Prostate gland (tissue), 2 donors: Measurements from ENCODE around the gene SEC14L3. TPM values are rescaled to one million over a fixed set of nuclear protein-coding genes. Genes with fewer than 3 reads are reported as not detected.

Experiments
- DNase-seq: peaks from one replicate; pipeline ENCODE4 v3.0.0-alpha.2; 2019; ENCODE audit warnings: low spot score
- H3K27ac ChIP-seq, 2 donors: fragments of 200-600 bp; sonication (generic); 2 replicates each; pipeline ENCODE4 v1.5.1; 2017 to 2019
- H3K27me3 ChIP-seq: fragments of 200-600 bp; sonication (generic); replicated peaks from 2 replicates; pipeline ENCODE4 v1.5.1; 2019; ENCODE audit not compliant: insufficient read depth
- H3K36me3 ChIP-seq, 2 donors: fragments of 200-600 bp; sonication (generic); 1 replicate in 1 of 2; 2 replicates in 1 of 2; pipeline versions ENCODE4 v1.5.1 to v1.8.1; 2017 to 2019
- H3K4me1 ChIP-seq: fragments of 200-600 bp; sonication (generic); replicated peaks from 2 replicates; pipeline ENCODE4 v1.5.1; 2019
- H3K4me3 ChIP-seq, 2 donors: fragments of 200-600 bp; sonication (generic); 2 replicates each; pipeline ENCODE4 v1.5.1; 2017 to 2019
- H3K9me3 ChIP-seq: fragments of 200-600 bp; sonication (generic); 2 replicates; pipeline ENCODE4 v1.5.1; 2017
- POLR2A ChIP-seq: fragments of 450-650 bp; IDR thresholded peaks from one replicate; pipeline ENCODE4 v1.6.1; 2016; ENCODE audit warnings: antibody characterized with exemption, mild to moderate bottlenecking
- POLR2AphosphoS5 ChIP-seq: sonication (generic); formaldehyde crosslinking; IDR thresholded peaks from one replicate; pipeline ENCODE4 v1.6.1; 2017; ENCODE audit warnings: antibody characterized with exemption
- WGBS: methylation state at CpG from one replicate; pipeline ENCODE4 v1.1.5; 2018; 5-methylcytosine and 5-hydroxymethylcytosine counted together
- intact Hi-C: fragments of 100-400 bp; cut with DNase I; formaldehyde crosslinking; loops from one replicate; pipeline ENCODE4 v1.14.2; 2022
- total RNA-seq, 2 donors: library from RNA; depleted of rRNA; stranded (reverse); fragments of >200 nt; gene quantifications; one replicate each; pipeline ENCODE4 v1.1.0, GENCODE V29; 2016
- TF ChIP-seq, protein P1 (sequence below), 4 experiments: fragments of 200-600 bp in 2 of 4; fragments of 450-650 bp in 2 of 4; sonication (generic) in 2 of 4; IDR thresholded peaks; 1 replicate in 3 of 4; 2 replicates in 1 of 4; pipeline ENCODE4 v1.5.1; 2016 to 2019; ENCODE audit warnings: antibody characterized with exemption in 4 of 4, mild to moderate bottlenecking in 2 of 4, moderate library complexity in 2 of 4

Gene SEC14L3
- not detected for total RNA-seq

DNA sequence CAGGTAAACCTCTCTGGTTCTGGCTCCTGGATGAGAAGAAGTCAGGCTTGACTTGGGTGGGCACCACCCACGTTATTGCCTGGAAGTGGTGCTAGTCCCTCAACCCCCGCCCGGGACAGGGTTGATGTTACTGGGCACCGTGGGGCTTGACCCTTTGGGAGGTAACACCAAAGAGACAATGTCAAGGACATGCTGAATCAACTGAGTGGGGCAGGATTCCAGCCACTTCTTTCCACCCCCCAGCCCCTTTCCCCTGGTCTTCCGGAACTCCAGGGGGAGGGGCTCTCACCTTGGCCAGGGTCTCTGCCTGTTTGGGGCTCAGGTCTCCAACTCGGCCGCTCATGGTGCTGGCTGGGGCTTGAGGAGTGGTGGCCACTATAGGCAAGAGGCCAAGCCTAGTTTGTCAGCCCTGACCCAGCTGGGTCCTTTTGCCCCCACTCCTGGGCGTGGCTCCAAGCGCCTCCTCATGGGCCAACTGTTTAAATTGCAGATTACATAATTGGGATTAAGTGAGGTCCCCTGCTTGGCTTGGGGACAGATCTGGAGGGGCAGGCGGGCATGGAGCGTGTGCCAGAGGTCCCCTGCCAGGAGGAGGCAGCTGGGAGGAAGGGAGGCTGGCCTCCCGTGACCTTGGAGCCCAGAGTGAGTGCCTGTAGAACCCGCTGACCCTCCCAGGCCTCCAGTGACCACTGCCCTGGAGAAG is at the start of gene SEC14L3:
TSS of gene SEC14L3 (minus strand) at position 402 of the 703 bp plus-strand sequence. CDS start at position 343, 59 bp downstream.
- Histone ChIP-seq H3K27me3 (no peaks in the 10 kb centered on the region), H3K4me3 (no peak within 1 kb of the TSS), H3K9me3 (no peaks in the 10 kb centered on the region), H3K4me1 (no peaks in the 10 kb centered on the region), H3K36me3 (no peaks in the 10 kb centered on the region), H3K27ac (no peak within 1 kb of the TSS)
- intact Hi-C loops = no loop called here
- no peak for DNase-seq
- 63% methylated on average over 13 of the region's 13 CpGs for WGBS
- TF ChIP-seq POLR2A = no peak
- TF ChIP-seq, protein P1, sequence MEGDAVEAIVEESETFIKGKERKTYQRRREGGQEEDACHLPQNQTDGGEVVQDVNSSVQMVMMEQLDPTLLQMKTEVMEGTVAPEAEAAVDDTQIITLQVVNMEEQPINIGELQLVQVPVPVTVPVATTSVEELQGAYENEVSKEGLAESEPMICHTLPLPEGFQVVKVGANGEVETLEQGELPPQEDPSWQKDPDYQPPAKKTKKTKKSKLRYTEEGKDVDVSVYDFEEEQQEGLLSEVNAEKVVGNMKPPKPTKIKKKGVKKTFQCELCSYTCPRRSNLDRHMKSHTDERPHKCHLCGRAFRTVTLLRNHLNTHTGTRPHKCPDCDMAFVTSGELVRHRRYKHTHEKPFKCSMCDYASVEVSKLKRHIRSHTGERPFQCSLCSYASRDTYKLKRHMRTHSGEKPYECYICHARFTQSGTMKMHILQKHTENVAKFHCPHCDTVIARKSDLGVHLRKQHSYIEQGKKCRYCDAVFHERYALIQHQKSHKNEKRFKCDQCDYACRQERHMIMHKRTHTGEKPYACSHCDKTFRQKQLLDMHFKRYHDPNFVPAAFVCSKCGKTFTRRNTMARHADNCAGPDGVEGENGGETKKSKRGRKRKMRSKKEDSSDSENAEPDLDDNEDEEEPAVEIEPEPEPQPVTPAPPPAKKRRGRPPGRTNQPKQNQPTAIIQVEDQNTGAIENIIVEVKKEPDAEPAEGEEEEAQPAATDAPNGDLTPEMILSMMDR (IDR thresholded peaks at IDR 0.05) = no peak
- TF ChIP-seq POLR2AphosphoS5 = no peak

DNA sequence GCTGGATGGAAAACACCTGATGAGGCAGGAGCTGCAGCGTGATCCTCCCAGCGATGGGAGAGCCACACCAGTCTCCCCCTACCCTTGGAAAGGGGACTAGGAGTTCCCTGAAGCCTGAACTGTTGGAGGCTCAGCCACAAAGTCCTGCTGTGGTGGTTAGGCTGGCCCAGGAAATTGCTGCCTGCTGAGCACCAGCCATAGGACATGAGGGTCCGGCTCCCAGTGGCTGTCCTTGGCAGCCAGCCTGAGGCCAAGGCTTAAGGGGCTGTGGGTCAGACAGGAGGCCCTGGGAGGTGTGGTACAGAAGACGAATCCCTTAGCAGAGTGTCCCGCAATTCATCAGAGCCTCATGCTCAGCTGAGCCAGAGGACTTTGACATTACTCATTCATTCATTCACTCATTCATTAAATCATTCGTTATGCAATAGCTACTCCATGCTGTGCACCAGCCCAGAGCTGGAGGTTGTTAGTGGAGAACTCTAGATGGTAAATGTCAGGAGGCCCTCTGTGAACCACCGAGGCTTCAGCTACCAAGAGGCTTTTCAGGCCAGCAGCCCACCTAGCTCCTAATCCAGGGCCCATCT is 48.1 kb upstream of the SEC14L3 start:
- 88% methylated on average over 6 of the region's 7 CpGs for WGBS
- intact Hi-C loops = no loop called here

DNA sequence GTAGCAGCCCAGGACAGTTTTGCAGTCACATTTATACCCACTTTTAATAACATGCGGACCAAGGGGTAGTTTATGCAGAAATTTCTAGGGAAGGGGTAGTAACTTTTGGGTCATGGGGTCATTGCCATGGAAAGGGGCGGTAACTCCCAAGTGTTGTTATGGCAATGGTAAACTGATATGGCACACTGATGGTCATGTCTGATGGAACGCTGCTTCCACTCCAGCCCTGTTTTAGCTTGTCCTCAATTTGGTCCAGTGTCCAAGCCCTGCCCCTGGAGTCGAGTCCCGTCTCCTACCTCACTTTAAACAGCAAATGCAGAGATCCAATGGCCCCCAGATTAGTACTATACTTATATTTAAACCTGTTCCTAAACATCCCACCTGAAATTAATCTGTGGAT is 44.9 kb upstream of the SEC14L3 start:
- no peak overlapping the region for H3K27ac ChIP-seq
- H3K4me3 ChIP-seq = no peak overlapping the region
- H3K4me1 ChIP-seq = no peaks in the 10 kb centered on the region
- TF ChIP-seq, protein P1 (IDR thresholded peaks at IDR 0.05) = no peak
- TF ChIP-seq POLR2AphosphoS5 = no peak
- no peak for TF ChIP-seq POLR2A
- no peaks in the 10 kb centered on the region for H3K36me3 ChIP-seq
- intact Hi-C loops = no loop called here
- DNase-seq = no peak
- WGBS = 68% methylated on average over 5 of the region's 5 CpGs
- no peaks in the 10 kb centered on the region for H3K27me3 ChIP-seq
- no peaks in the 10 kb centered on the region for H3K9me3 ChIP-seq

More for the DNA sequence above, 48.1 kb upstream of the SEC14L3 start:
- H3K27ac ChIP-seq = no peak overlapping the region
- TF ChIP-seq, protein P1 (IDR thresholded peaks at IDR 0.05) = no peak
- no peak for TF ChIP-seq POLR2AphosphoS5
- TF ChIP-seq POLR2A = no peak
- H3K36me3 ChIP-seq = no peaks in the 10 kb centered on the region
- no peaks in the 10 kb centered on the region for H3K9me3 ChIP-seq
- no peak overlapping the region for H3K4me3 ChIP-seq
- no peak for DNase-seq
- no peaks in the 10 kb centered on the region for H3K27me3 ChIP-seq
- no peaks in the 10 kb centered on the region for H3K4me1 ChIP-seq

DNA sequence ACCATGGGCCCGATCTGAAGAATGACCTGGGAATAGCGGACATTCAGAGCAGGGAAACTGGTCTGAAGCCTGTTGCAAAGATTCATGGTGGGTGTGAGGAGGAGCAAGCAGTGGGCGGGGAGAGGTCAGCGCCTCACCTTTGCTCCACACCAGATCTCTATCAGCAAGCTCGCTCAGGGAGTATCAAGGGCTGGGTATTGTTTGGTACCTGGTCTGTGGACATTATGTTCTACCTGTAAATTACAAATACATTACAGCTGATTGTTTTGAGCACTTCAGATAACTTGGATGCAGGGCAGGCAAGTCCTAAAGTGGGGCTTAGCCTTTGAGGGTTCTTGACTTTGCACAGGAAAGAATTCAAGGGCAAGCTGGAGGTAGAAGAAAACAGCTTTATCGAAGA is 44.5 kb upstream of the SEC14L3 start:
- Histone ChIP-seq H3K9me3 (no peaks in the 10 kb centered on the region), H3K36me3 (no peaks in the 10 kb centered on the region), H3K27ac (no peak overlapping the region), H3K27me3 (no peaks in the 10 kb centered on the region), H3K4me1 (no peaks in the 10 kb centered on the region), H3K4me3 (no peak overlapping the region)
- 81% methylated on average over 6 of the region's 6 CpGs for WGBS
- intact Hi-C loops = no loop called here
- no peak for DNase-seq
- TF ChIP-seq POLR2AphosphoS5 (no peak), POLR2A (no peak)
- TF ChIP-seq, protein P1 (IDR thresholded peaks at IDR 0.05) = no peak

DNA sequence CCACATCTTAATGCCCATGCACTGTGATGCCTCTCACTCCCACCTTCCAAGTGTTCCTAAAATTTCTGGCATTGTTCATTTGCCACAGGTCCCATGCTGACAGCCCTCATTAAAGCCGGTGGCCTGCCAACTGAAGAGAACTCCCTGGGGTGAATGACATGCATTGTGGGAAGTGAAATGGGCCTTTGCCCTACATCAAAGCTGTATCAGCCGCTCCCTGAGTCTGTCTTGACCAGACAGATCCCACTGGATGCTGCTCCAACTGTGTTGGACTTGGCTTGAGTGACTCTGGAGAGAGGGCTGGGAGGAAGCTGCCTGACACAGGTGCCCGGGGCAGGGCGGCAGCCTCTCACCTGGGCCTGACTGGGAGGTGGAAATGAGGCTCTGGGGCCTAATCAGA is 42.4 kb upstream of the SEC14L3 start:
- Histone ChIP-seq H3K4me1 (no peaks in the 10 kb centered on the region), H3K36me3 (no peaks in the 10 kb centered on the region), H3K27me3 (no peaks in the 10 kb centered on the region), H3K27ac (no peak overlapping the region), H3K9me3 (no peaks in the 10 kb centered on the region), H3K4me3 (no peak overlapping the region)
- WGBS = 76% methylated on average over 4 of the region's 4 CpGs
- no peak for DNase-seq
- intact Hi-C loops = no loop called here
- TF ChIP-seq POLR2A = no peak
- TF ChIP-seq POLR2AphosphoS5 = no peak
- TF ChIP-seq, protein P1 (IDR thresholded peaks at IDR 0.05) = no peak
